RPMI7951 (cell line): ENCODE data around the gene ZFPM1. TPM values are rescaled to one million over a fixed set of nuclear protein-coding genes. Genes with fewer than 3 reads are reported as not detected.

Experiments
- DNase-seq: peaks from one replicate; pipeline ENCODE4 v3.0.0-alpha.2; 2012; ENCODE audit warnings: low read depth
- total RNA-seq: library from RNA; depleted of rRNA; stranded (reverse); fragments of >200 nt; shearing (Covaris generic); gene quantifications from 2 replicates; pipeline ENCODE4 v1.2.3, GENCODE V29; 2014

ZFPM1 gene
- total RNA-seq, 1 experiment from 2014 or later = 1.1 TPM

DNA sequence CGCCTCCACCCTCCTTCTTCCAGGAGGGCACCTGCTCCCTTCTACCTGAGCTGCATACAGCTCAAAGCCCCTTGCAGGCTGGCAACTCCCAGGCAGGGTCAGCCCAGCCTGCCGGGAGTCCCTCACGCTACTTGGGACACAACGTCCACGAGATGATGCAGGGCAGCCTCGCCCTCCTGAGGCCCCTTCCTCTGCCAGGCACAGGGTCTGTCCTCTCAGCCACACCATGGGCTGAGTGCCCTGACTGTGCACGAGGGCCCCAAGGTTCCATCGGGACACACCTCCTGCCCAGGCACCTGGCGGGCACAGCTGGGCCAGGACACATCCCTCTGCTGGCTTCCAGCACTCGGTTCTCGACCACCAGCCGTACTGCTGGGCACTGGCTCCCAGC lies 86.2 kb downstream of the ZFPM1 start:
- no peak for DNase-seq

DNA sequence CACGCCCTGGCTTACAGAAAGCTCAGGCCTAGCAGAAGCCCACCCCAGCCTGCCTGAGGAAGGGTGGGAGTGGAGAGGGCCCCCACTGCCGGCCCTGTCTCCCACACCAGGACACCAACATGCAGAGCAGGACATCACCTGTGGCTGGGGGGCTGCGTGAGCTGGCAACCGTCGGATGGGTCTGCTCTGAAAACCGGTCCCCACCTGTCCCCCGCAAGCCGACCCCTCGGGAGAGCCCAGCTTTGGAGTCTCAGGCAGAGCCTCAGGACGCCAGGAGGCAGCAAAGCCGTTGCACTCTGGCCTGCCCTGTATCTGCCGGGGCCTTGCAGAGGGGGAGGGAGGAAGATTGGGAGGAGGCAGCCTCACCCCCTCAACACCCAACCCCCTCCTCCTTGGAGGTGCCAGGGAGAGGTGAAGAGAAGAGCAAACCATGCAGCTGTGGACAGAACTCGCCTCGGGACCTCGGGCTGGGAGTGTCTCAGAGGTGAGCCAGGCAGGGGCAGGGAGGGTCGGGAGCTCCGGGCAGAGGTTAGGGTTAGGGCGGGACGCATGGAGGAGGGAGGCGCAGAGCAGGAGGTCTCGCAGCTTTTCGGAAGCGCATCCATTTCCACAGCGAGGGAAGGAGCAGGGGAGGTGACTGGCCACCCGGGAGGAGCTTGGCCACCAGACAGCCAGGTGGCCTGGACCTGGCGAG lies 86.7 kb downstream of the ZFPM1 start:
- no peak for DNase-seq

DNA sequence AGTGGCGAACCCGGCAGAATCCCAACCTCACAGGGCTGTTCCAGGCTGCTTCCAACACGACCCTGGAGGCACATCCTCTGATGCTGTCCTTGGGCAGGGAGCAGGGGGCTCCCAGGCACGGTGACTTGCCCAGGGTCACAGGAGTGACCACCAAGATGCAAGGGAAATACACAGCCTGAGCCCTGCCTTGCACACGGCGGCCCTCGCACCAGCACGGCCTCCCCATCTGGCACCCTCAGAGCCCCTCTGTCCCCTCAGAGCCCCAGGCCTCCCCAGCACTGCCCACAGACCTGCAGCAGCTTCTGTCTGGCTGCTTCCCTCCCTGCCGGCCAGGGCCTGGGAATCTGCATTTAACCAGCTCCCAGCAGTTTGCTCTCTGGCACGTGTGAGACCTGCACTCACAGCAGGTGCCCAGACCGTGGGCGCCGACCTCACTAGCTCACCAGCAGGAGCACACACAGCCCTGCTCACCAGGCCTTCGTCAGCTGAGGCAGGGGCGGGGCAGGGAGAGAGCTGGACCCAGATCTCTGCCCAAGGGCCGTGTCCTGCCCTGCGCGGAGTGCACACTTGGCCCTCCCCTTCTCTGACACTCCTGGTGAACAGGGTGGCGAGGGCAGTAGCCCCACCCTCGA lies 87.4 kb downstream of the ZFPM1 start:
- no peak for DNase-seq

DNA sequence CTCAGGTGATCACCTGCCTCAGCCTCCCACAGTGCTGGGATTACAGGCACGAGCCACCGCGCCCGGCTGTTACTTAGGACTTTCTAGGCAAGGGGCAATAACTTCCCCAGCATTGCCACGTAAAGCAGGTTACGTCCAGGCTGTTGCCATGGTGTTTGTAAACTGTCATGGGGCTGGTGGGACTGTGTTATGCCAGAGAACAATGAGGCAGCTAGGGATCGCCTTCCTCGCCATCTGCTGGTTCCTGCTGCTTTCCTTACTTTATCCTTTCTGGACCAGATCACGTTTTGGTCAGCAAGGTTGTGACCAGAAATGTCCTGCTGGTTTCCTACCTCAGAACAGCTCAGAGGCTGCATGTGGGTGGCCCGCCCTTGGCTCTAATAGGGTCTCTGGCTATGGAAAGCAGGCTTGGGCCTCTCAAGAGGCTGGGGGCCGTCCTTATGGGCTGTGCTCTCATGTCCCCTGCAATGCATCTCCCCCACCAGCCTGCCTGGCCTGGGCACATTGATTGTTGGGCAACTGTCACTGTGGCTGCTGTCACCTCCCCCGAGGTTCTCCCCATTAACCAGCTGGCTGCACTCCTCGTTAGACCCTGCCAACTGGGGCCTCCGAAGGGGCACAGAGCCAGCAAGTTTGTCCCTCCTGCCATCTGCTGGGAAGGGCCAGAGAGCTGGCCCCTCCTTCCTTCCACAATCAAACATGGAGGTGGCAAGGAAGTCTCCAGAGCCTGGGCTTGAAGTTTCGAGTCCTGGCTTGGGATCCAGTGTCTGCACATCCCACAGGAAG lies 88.9 kb downstream of the ZFPM1 start:
- DNase-seq = no peak

DNA sequence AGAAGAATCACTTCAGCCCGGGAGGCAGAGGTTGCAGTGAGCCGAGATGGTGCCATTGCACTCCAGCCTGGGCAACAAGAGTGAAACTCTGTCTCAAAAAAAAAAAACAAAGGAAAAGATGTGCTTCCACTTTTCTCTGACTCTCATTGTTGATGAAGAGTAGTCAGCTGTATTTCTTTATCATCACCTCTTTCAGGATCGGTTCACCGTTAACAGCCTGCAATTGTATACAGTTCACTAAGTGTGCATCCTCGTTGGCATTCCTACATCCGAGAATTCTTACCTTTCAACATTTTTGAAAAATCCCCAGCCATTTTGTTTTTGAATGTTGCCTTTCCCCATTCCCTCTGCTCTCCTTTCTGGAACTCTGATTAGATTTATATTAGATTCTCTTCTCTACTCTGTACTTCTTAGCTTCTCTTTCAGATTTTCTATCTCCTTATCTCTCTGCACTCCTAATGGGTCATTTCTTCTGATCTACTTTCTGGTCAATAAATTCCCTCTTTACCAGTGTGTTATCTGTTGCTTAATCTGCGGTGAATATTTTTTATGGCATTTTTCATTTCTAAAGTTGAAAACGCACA lies 90.2 kb downstream of the ZFPM1 start:
- DNase-seq = no peak

DNA sequence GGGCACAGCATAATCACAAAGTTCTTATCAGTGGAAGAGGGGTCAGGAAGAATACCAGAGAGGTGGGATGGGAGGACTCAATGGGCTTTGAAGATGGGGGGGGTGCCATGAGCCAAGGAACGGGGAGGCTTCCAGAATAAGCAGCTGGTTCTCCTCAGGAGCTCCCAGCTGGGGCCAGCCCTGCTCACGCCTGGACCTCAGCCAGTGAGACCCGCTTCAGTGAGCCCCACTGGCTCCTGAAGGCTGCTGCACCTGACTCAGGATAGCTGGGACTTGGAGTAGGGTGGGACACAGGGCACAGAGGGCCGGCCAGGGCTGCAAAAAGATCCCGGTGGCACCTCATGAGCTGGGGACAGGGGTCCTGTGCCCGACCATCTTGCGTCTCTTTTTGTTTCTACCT lies 92.7 kb downstream of the ZFPM1 start:
- no peak for DNase-seq

DNA sequence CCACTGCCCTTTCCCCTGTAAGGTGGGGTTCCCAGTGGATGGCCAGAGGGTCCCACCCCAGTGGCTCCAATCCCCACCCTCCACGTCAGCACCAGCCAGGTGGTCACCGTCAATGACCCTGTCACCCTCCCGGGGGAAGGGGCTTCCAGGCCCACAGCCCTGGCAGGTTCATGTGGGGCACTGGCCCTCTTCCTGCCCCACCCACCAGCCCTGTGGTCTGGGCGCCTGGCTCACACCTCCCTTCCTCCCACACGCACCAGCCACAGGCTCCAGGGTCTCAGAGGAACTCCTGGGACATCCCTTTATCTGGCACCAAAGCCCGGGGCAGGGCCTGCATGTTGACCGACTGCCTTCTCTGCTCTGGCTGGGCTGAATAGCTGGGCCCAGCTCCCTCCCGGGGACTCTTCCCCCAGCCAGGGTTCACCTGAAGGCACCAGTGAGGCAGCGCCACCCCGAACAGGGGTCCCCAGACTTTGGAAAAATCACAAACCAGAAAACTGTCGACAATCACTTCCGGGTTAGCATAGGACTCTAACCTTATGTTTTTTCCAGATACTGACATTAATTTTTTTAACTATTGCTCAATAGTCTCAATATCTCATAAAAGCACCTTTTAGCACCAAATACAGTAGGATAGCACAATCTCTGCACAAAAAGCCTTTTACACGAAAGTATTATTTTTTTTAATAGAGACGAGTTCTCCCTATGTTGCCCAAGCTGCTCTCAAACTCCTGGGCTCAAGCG lies 95.2 kb downstream of the ZFPM1 start:
- no peak for DNase-seq

DNA sequence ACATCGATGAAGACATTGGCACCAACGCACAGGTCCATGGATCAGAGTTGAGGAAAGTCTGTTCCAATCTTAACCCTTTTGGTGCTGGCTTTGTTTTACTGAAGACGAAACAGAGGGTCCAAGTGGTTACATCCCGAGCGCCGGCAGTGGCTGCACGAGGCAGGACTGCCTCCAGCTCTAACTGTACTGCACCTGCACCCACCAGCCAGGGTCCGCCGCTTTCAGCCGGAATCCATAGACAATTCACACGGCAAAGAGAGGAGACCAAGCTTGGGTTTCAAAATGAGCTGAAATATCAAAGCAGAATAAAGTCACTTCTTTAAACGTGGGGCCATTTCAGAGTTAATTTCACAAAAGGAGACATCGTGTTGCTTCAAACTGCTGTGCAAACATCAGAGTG lies 95.9 kb downstream of the ZFPM1 start:
- DNase-seq = no peak

DNA sequence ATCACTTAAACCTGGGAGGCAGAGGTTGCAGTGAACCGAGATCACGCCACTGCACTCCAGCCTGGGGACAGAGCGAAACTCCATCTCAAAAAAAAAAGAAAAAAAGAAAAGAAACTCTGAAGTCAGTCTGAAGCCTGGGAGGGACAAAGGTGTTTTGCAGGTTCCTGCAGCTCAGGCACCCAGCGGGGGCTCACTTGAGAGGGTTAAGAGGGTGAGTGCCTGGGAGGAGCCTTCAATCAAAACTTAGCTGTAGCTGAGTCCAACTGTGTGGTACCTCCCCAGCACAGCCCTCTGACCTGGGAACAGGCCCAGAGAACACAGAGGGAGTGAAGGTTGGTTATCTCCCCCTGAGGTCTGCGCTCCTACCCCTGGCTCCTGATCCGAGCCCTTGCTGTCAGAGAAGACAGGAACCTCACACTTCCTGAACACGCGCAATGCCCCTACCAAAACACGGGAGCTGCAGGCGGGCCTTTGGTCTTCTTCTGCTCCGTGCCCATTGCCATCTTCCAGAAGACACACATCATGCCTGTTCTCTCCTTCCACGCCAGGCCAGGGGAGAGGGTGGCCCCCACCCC lies 96.7 kb downstream of the ZFPM1 start:
- no peak for DNase-seq

DNA sequence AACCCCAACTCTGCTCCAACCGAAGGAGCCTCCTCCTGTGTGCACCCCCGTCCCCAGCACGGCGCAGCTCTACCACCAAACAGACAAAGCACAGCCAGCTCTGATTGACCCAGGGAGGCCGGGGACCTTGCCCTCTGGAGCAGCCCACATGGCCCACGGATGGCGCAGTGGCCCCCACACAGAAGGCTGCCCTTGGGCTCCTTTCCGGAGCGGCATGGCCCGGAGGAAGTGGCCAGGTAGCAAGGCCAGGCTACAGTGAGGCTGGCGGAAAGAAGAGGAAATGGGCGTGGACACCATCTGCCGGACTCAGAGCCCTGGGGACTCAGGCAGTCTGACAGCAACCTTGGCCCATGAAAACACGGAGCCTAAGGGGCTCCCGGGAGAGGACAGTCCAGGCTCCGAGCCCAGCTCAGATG lies 97.2 kb downstream of the ZFPM1 start:
- DNase-seq = no peak

DNA sequence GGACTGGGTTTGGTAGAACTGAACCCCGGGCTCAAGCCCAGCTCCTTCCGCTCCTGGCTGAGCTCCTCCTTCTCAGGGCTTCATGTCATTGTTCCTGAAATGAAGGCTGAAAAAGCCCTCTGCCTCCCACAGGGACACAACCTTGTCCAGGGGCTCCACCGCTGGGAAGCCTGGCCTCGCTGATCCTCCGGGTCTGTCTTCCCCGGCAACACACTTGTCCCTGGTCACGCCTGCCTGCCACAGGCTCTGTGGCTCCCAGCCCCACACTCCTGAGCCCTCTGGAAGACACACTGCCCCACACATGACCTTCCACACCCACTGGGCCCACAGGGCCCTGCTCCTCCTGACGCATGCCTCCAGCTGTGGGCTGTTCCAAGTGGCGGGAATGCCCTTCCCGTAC lies 99.1 kb downstream of the ZFPM1 start:
- DNase-seq = no peak

DNA sequence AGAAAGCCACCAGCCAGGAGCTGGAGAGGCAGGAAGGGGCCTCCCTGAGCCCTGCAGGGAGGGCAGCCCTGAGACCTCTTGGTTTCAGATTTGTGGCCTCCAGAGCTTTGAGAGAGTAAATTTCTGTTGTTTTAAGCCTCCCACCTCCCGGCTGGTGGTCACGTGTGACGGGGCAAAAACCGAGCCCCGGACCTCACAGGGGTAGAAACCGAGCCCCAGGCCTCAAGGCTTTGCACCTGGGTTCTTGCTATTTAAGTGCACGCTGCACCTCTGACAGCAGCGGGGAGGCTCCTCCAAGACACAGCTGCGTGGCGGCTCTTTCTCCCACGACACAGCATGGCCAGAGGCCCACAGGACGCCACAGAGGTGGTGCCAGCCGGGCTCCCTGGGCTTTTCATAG lies 99.7 kb downstream of the ZFPM1 start:
- no peak for DNase-seq

DNA sequence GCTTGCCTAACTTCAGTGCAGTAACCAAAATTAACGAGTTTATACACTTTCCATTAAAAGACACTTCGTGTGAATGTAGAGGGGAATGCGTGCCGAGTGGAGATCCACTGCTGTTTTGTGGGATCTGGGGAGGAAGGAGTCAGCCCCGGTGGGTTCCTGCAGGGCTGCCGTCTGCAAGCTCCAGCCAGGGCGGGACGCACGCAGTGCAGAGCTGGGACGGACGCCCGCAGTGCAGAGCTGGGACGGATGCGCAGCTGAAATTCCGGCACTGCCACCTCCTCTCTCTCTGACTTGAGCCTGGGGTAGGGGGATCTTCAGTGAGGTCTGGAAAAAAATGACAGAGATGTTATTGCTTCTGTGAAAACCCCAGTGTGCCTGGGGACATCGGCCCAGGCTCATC lies 100.7 kb downstream of the ZFPM1 start:
- no peak for DNase-seq

DNA sequence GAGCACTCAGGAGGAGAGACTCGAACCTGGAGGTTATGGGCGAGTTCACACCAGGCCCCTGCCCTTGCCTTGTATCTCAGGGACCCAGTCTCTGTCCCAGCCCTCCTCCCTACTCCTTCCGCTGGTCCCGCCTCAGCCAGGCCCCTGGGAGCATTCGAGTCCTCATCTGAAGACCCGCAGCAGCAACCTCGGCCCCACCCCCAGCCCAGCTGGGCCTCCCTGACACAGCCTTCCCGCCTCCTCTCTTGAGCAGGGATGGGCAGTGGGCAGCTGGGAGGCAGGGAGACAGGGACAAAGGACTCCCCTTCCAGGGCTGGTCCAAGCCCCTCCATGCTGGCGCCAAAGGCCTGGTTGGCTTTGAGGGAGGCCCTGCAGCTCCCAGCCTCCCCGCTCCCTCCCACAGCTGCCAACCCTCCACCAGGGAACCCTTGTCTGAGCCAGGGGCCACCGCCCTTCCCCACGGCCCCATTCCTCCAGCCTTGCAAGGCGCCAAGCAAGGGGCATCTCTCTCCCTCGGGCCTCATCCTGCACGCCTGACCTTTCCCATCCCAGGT lies 101.7 kb downstream of the ZFPM1 start:
- no peak for DNase-seq

DNA sequence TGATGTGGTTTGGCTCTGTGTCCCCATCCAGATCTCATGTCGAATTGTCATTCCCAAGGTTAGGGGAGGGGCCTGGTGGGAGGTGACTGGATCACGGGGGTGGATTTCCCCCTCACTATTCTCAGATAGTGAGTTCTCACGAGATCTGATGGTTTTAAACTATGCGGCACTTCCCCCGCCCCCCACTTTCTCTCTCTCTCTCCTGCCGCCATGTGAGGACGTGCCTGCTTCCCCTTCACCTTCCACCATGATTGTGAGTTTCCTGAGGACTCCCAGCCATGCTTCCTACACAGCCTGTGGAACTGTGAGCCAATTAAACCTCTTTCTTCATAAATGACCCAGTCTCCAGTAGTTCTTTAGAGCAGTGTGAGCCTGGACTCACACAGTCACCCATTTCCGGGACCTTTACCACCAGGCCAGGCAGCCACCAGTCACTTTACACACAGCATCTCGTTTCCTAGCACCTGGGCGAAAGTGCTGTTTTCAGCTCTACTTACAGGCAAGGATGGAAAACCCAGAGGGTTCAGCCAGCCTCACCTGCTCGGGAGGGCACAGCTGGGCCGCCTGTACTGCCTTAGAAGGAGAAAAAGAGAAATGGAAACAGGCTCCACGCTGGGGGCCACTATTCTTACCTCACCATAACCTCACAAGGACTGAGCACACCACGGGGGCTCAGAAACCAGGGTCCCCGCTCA lies 103.4 kb downstream of the ZFPM1 start:
- no peak for DNase-seq

DNA sequence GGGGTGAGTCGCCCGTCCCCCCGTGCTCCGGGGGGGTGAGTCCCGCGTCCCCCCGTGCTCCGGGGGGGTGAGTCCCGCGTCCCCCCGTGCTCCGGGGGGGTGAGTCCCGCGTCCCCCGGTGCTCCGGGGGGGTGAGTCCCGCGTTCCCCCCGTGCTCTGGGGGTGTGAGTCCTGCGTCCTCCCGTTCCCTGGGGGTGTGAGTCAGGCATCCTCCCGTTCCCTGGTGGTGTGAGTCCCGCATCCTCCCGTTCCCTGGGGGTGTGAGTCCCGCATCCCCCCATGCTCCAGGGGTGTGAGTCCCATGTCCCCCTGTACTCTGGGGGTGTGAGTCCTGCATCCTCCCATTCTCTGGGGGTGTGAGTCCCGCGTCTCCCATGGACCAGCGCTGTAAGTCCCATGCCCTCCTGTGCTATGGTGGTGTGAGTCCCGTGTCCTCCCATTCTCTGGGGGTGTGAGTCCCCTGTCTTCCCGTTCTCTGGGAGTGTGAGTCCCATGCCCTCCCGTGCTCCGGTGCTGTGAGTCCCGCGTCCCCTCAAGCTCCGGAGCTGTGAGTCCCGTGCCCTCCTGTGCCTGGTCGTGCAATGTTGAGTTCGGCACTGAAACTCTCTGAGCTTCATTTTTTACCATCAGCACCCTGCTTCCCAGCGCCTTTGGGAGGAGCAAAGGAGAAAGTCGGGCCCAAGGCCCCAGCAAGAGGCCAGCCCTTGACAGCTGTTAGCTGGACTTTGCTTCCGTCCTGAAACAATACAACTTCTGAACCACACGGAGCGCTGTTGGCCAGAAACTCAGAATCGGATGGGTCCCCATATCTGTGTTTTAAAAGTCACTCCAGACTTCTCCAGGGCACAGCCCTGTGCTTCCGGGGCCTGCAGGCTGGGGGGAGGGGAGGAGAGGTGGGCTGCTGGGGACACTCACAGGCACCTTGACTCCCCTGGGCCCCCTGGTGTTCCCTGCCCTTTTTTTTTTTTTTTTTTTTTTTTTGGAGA lies 105.7 kb downstream of the ZFPM1 start:
- peak; percentile 79 for DNase-seq

DNA sequence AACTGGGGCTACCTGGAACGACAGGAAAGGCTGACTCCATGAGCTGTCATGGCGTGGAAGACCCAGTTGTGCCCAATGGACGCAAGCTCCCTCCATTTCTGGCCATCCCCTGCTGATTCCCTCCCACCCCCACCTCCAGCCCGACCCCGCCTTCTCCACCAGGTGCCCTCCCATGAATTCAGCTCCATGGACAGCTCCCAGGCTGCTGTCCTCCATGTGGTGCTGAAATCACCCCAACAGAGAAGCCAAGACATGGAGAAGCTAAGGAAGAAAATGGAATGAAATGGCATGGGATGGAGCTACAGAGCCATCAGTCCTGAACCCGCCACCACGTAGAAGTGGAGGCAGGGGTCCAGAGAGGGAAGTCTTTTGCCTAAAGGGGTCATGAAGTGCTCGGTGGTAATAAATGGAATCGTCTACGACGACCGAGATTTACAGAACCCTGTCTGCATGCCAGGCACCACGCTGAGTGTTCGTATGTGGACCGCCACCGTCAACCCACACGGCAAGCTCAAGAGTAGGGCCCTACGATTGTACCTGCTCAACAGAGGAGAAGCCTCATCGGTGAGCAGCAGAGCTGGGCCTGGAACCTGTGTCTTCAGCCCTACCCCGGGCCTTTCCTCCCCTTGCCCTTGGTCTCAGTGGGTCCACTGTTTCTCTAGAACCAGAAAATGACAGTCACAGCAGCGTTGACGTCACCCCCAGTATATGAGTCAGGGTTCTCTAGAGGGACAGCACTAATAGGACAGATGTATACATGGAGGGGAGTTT lies 107.8 kb downstream of the ZFPM1 start:
- DNase-seq = peak; percentile 38

DNA sequence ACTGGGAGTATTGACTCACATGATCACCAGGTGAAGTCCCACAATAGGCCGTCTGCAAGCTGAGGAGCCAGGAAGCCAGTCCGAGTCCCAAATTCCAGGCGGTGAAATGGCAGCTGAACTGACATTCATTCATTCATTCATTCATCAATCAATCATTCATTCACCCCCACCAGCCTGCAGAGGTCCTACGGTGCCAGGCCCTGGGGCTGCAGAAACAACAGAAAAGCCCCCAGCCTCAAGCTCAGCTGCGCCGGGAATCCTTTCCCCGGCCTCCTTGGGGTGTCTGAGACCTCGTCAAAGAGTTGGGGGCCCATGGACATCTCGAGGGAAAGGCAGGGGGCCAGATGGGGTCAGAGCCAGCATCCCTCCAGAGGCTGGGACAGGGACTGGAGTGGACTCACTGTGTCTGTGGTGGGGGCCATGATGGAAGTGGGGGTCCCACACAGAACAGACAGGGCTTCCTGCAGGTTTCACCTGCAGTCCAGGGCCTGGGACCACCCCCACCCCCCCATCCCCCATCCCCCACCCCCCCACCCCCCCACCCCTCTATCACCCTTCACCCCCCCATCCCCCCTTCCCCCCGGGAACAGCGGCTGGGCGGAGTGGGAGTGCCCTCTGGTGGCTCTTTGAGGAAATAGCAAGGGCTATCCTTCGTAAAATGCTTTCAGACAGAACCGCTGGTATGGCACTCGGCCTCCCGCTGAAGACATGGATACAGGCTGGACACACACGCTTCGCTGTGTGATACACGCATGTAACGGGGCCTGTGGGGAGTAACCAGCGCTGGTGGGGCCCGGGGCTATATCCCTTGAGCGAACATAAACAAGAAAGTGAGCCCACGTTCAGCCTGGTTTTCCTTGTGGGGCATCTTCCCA lies 108.6 kb downstream of the ZFPM1 start:
- peak; percentile 48 for DNase-seq
